Activated T-cell treated with anti-CD3 and anti-CD28 coated beads, Interleukin-2, amount 50 U/mL, for 24 hours (primary cell): Measurements from ENCODE around the gene PLCB3.

Source experiments
- DNase-seq: peaks from one replicate; pipeline ENCODE4 v3.0.0-alpha.2; 2020
- H3K27ac Mint-ChIP-seq: 2 replicates; pipeline ENCODE4 v1.8.0; 2020; ENCODE audit warnings: mild to moderate bottlenecking, mixed read lengths
- H3K27me3 Mint-ChIP-seq: 2 replicates; pipeline ENCODE4 v1.8.0; 2020; ENCODE audit warnings: mixed read lengths
- H3K36me3 Mint-ChIP-seq: 2 replicates; pipeline ENCODE4 v1.8.0; 2020; ENCODE audit warnings: low read depth, mixed read lengths
- H3K4me1 Mint-ChIP-seq: 2 replicates; pipeline ENCODE4 v1.8.0; 2020; ENCODE audit warnings: low read depth, mixed read lengths
- H3K4me3 Mint-ChIP-seq: 2 replicates; pipeline ENCODE4 v1.8.0; 2020; ENCODE audit warnings: mild to moderate bottlenecking, moderate library complexity, mixed read lengths
- H3K9me3 Mint-ChIP-seq: 2 replicates; pipeline ENCODE4 v1.8.0; 2020; ENCODE audit warnings: mixed read lengths

Gene PLCB3

DNA sequence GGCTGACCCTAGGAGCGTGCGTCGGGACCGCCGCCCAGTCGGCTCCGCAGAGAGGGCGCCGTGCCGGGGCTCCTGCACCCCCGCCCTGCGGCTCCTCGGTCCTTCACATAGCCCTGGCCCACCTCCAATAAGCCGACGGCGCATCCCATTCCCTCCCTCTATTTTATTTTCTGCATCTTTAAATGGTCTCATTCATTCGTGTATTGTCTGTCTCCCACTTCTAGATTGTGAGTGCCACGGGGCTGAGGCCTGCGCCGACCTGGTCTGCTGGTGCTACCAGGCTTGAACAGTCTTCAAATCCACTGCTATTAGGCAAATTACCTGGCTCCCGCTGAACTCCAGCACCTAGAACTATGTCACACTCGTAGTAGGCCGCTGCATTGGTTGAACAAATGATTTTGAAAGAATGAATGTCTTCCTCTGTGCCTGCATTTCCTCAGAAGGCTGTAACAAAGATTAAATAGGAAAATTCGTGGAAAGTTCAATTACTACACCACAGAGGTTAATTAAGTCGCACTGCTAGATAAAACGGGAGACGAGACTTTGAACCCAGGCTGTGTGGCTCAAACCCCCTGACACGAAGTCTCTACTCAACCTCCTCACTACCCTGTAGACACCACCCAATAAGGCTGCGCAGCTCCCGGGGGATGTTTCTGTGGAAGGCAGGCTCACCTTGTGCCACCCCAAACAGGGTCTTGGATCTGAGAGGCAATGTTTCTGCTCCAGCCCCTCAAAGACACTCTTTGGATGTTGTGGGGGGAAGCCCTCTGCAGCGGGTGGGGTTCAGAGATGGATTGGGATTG is 3.4 kb upstream of the PLCB3 start:
- H3K4me3 Mint-ChIP-seq = peak overlapping the region; percentile 64
- peaks cover 32% of the 10 kb centered on the region for H3K36me3 Mint-ChIP-seq
- DNase-seq = no peak
- no peaks in the 10 kb centered on the region for H3K27me3 Mint-ChIP-seq
- H3K27ac Mint-ChIP-seq = no peak overlapping the region
- H3K4me1 Mint-ChIP-seq = peaks cover 39% of the 10 kb centered on the region
- H3K9me3 Mint-ChIP-seq = no peaks in the 10 kb centered on the region

DNA sequence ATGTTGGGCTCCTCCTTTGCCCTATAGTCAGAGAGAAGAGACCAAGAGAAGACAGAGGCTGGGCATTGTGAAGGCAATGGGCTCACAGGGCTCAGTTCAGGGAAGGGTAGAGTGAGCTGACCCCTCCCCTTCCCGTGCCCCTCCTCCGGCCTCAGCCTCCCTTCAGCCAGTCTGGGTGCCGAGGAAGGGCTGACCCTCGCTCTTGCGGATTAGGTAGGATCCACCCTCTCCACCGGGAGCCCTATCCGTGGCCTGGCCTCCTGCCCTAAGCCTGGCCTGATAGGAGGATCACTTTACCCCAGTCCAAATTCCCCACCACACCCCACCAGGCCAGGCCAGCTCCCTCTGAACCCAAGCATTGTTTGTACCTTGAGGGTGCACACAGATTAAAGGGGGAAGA is 2.8 kb upstream of the PLCB3 start:
- H3K9me3 Mint-ChIP-seq = no peaks in the 10 kb centered on the region
- H3K27me3 Mint-ChIP-seq = no peaks in the 10 kb centered on the region
- H3K4me3 Mint-ChIP-seq = no peak overlapping the region
- H3K4me1 Mint-ChIP-seq = peaks cover 32% of the 10 kb centered on the region
- no peak overlapping the region for H3K27ac Mint-ChIP-seq
- peaks cover 26% of the 10 kb centered on the region for H3K36me3 Mint-ChIP-seq
- DNase-seq = no peak

DNA sequence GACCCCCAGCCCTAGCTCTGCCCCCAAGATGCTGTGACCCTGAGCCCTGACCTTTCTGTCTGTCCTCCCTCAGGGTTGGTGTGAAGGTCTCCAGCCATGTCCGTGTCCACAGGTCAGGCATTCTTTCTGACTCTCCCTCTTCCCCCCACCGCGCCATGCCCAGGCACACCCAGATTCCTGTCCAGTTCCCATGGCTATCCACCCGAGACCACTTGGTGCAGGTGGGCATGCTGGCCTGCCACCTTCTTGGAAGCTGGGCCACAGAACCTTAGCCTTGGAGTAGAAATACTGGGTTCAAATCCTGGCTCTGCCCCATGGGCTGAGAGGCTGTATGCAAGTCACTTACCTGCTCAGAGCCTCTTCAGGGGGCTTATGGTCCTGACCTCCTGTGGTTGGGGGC is 2.3 kb upstream of the PLCB3 start:
- Mint-ChIP-seq H3K4me1 (peaks cover 28% of the 10 kb centered on the region), H3K27me3 (no peaks in the 10 kb centered on the region), H3K27ac (no peak overlapping the region), H3K4me3 (no peak overlapping the region), H3K9me3 (no peaks in the 10 kb centered on the region), H3K36me3 (peaks cover 21% of the 10 kb centered on the region)
- no peak for DNase-seq

DNA sequence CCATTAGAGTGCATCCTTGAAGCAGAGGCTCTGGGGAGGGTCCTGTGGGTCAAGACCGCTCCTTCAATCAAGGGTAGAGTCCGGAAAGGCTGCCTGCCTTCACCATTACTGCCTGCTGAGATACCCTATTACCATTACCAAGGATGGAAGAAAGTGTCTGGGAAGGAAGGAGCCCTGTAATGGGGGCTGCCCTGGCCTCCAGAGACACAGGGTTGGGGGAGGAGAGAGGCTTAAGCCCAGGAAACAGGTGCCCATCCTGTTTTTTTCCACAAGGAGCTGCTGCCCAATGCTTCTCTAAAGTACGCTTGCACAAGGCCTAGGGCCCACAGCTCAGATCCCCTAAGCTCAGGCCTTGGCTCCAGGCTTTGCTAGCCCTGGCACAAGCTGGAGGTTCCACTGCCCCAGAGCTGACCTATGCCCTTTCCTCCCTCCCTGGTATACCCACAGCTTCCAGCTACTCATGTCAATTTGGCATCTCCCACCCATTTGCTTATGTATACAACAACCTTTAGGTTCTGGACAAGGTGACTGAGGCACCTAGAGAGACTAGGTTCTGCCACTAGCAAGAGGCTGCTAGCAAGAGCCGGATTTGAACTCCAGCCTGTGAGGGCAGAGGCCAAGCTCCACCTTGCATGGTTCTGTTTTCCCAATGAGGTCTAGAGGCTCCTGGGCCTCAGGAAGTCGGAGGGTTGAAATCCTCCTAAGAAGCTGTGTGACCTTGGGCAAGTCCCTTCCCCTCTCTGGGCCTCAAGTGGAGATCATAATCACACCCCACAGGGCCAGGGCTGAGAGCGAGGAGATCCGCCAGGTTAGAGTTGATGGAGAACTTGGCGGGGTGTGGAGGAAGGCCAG is 1.5 kb upstream of the PLCB3 start:
- peaks cover 15% of the 10 kb centered on the region for H3K36me3 Mint-ChIP-seq
- peaks cover 24% of the 10 kb centered on the region for H3K4me1 Mint-ChIP-seq
- H3K27me3 Mint-ChIP-seq = no peaks in the 10 kb centered on the region
- no peaks in the 10 kb centered on the region for H3K9me3 Mint-ChIP-seq
- DNase-seq = no peak
- peak overlapping the region; percentile 6 for H3K4me3 Mint-ChIP-seq
- H3K27ac Mint-ChIP-seq = no peak overlapping the region

DNA sequence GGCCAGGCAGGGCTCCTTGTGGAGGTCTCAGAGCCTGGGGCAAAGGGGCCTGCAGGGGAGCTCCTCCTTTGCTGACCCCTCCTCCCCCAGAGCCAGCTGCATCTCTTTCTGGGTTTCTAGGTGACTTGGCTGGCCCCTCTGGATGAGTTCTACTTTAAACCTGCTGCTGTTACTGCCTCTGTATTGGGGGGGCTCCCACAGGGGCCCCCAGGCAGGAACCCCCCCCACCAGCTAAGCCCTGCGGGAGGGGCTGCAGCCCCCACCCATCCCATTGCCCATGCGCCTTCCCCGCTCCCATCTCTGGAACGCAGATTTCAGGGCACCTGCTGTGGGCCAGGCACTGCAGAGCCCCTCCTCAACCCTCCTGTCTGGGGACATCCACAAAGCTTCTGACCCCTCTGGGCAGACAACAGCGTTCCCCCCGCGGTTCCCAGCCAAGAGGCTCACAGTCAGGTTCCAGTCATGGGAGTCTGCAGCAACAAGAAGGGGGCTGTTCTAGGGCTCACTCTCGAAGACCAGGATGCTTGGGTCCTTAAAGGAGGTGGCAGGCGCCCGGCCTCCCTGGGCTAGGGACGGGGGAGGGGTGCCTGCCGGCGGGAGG is 815 bp upstream of the PLCB3 start:
- Mint-ChIP-seq H3K27me3 (no peaks in the 10 kb centered on the region), H3K4me3 (peak overlapping the region; percentile 80), H3K4me1 (peaks cover 24% of the 10 kb centered on the region), H3K27ac (no peak overlapping the region), H3K36me3 (peaks cover 12% of the 10 kb centered on the region), H3K9me3 (no peaks in the 10 kb centered on the region)
- peak; percentile 62 for DNase-seq

DNA sequence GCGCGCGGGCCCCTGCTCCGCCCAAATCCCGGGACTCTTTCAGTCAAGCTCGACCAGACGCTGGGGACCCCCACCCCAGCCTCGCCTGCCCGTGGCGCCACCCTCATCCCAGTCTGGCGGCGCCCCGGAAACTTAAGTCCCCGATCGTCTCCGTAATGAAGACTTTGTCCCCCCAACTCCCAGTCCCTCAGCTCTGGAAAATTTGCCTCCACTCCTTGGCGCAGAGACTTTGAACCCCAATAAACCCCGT is 348 bp downstream of the PLCB3 start:
- H3K36me3 Mint-ChIP-seq = peaks cover 11% of the 10 kb centered on the region

DNA sequence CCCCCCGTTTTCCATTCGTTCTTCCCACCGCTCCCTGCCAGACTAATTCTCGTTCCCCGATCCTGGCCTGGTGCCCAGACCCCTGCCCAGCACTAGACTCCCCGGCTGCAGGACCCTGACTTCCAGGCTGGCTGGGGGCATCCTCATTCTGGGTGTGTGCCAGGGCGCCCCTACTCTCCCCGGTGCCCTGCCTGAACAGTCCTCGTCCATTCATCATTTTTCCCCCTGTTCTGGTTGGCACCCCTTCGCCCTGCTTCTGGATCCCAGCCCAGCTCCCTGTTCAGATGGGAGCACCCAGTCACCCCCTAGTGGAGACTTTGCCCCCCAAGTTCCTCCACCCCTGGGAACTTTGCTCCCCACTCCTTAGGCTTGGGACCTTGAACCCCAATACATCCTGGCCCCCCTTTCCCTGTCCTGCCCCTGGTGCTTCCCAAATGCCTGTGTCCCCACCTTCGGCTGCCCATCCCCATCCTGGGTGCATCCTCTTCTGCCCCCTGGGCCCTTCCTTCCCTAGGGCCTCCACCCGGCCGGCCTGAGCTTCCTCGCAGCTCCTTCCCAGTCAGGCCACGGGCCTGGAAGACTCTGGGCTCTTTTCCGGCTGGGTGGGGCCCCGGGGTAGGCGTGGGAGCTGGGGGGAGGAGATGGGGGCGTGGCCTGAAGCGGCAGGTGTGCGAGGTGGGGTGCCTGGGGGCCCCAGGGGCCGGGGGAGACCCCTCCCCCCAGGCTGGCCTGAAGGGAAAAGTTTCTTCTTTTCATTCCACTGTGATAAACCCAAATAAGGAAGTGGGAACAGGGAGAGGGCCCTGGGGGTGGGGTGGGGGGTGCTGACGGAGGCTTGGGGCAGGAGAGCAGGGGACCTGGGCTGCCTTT is 908 bp downstream of the PLCB3 start:
- Mint-ChIP-seq H3K9me3 (no peaks in the 10 kb centered on the region), H3K27me3 (no peaks in the 10 kb centered on the region), H3K4me1 (peaks cover 22% of the 10 kb centered on the region), H3K4me3 (peak overlapping the region; percentile 82), H3K27ac (peak overlapping the region; percentile 59), H3K36me3 (peaks cover 12% of the 10 kb centered on the region)
- no peak for DNase-seq

More for the DNA sequence above, 348 bp downstream of the PLCB3 start:
- H3K4me3 Mint-ChIP-seq = peak overlapping the region; percentile 82
- no peaks in the 10 kb centered on the region for H3K27me3 Mint-ChIP-seq
- DNase-seq = no peak
- no peaks in the 10 kb centered on the region for H3K9me3 Mint-ChIP-seq
- peaks cover 24% of the 10 kb centered on the region for H3K4me1 Mint-ChIP-seq
- H3K27ac Mint-ChIP-seq = peak overlapping the region; percentile 59

DNA sequence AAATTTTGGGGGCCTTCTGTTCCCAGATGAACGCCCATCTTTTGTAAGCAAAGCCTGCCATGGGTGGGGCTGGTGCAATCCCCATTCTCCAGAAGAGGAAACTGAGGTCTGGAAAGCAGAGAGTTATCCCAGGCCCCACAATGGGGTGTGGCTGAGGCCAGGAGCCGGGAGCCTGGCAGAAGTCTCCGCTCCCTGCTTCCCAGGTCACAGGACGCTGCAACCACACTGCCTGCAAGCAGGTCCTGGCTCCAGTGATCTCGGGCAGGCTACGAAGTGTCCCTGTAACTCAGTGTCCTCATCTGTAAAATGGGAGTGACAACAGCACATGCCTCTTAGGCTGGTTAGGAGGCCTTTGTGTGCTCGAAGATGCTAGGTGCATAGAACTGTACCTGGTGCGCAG is 1.7 kb downstream of the PLCB3 start:
- Mint-ChIP-seq H3K27ac (no peak overlapping the region), H3K9me3 (no peaks in the 10 kb centered on the region), H3K4me3 (peak overlapping the region; percentile 16), H3K4me1 (peaks cover 19% of the 10 kb centered on the region), H3K36me3 (peaks cover 18% of the 10 kb centered on the region), H3K27me3 (no peaks in the 10 kb centered on the region)
- DNase-seq = no peak

DNA sequence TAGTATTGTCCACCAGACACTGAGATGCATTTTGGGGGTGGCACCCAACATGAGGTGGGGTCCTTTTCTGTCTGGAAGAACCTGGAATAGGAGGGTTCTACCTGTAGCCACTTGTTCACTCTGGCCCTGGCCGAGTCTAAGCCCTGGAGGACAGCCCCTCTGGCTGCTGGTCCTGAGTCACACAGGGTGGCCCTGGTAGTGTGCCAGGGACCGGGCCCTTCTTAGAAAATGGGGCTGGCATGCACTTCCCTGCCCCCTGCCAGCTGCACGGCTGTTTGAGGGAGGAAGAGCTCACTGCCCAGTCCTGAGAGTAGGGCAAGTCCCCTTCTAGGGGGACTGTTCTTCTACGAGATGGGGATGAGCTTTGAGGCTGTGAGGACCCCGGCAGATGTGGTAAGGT is 2.2 kb downstream of the PLCB3 start:
- peak overlapping the region; percentile 16 for H3K4me3 Mint-ChIP-seq
- H3K9me3 Mint-ChIP-seq = no peaks in the 10 kb centered on the region
- no peaks in the 10 kb centered on the region for H3K27me3 Mint-ChIP-seq
- no peak overlapping the region for H3K27ac Mint-ChIP-seq
- H3K36me3 Mint-ChIP-seq = peaks cover 22% of the 10 kb centered on the region
- peaks cover 15% of the 10 kb centered on the region for H3K4me1 Mint-ChIP-seq
- DNase-seq = no peak

DNA sequence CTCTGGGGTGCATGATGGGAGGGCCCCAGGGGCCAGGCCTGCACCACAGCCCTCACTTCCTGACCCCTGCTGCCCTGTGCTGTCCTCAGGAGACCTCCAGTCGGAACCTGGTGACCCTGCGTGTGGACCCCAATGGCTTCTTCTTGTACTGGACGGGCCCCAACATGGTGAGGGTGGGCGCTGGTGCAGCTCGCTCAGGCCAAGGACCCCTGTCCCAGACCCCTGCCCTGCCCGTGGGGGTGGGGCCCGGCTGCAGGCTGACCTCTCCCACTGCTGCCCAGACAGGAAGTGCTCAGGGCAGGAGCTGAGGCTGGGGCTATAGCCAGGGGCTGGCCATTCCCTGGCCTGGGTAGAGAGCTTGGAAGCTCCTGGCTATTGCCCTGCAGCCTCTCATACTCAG is 3.0 kb downstream of the PLCB3 start:
- no peak for DNase-seq
- H3K27ac Mint-ChIP-seq = no peak overlapping the region
- peaks cover 16% of the 10 kb centered on the region for H3K4me1 Mint-ChIP-seq
- H3K27me3 Mint-ChIP-seq = no peaks in the 10 kb centered on the region
- no peak overlapping the region for H3K4me3 Mint-ChIP-seq
- H3K36me3 Mint-ChIP-seq = peaks cover 28% of the 10 kb centered on the region
- no peaks in the 10 kb centered on the region for H3K9me3 Mint-ChIP-seq

DNA sequence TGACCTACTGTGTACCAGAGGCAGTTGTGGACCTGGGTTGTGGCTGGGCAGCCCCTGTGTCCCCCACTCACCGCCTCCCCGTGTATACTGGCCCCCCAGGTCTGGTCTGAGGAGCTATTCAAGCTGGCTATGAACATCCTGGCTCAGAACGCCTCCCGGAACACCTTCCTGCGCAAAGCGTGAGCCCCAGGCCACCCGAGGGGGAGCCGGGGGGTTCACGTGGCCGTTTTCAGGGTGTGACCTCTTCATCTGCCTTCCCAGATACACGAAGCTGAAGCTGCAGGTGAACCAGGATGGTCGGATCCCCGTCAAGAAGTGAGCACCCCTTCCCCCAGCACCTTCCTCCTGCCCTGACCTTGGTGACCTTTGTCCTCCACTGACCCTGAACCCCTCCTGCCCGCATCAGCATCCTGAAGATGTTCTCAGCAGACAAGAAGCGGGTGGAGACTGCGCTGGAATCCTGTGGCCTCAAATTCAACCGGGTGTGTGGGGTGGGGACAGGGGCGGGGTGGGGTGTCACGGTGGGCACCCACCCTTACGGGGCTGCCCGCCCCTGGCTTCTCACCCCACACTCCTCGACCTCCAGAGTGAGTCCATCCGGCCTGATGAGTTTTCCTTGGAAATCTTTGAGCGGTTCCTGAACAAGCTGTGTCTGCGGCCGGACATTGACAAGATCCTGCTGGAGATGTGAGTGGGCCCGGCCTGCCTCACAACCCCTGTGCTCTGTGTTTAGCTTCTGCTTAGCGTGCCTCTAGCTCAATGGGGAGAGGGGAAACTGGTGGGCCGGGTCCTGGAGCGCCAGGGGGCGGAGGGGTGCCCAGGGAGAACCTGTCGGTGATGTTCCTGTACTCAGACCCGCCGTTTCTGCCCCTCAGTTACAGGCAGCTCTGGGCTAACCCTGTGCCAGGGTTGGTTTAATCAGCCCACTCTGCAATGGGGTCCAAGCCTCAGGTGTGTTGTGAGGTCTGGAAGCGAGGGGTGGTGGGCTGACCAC is 4.1 kb downstream of the PLCB3 start:
- Mint-ChIP-seq H3K4me1 (peaks cover 21% of the 10 kb centered on the region), H3K27me3 (no peaks in the 10 kb centered on the region), H3K36me3 (peaks cover 39% of the 10 kb centered on the region), H3K27ac (no peak overlapping the region), H3K9me3 (no peaks in the 10 kb centered on the region), H3K4me3 (no peak overlapping the region)
- DNase-seq = no peak

DNA sequence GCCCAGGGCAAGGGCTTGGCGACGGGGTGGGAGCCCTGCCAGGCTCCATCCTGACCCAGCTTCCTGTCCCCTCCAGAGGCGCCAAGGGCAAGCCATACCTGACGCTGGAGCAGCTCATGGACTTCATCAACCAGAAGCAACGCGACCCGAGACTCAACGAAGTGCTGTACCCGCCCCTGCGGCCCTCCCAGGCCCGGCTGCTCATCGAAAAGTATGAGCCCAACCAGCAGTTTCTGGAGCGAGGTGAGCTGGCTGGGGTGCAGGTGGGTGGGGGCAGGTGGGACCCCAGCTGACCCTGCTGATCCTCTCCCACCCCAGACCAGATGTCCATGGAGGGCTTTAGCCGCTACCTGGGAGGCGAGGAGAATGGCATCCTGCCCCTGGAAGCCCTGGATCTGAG is 5.0 kb downstream of the PLCB3 start:
- peaks cover 42% of the 10 kb centered on the region for H3K36me3 Mint-ChIP-seq
- peaks cover 18% of the 10 kb centered on the region for H3K4me1 Mint-ChIP-seq
- no peak overlapping the region for H3K4me3 Mint-ChIP-seq
- H3K27me3 Mint-ChIP-seq = no peaks in the 10 kb centered on the region
- H3K27ac Mint-ChIP-seq = no peak overlapping the region
- H3K9me3 Mint-ChIP-seq = no peaks in the 10 kb centered on the region
- no peak for DNase-seq

DNA sequence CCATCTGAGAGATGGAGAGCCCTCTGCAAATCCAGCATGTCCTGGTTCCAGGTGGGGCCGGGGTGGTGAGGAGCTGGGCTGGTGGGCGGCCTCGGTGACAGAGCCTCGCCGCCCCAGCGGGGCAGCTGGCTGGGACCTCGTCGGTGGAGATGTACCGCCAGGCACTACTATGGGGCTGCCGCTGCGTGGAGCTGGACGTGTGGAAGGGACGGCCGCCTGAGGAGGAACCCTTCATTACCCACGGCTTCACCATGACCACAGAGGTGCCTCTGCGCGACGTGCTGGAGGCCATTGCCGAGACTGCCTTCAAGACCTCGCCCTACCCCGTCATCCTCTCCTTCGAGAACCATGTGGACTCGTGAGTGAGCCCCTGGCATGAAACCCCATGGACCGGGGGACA is 7.0 kb downstream of the PLCB3 start:
- DNase-seq = no peak
- no peak overlapping the region for H3K27ac Mint-ChIP-seq
- H3K4me1 Mint-ChIP-seq = peaks cover 11% of the 10 kb centered on the region
- no peaks in the 10 kb centered on the region for H3K27me3 Mint-ChIP-seq
- no peak overlapping the region for H3K4me3 Mint-ChIP-seq
- peaks cover 58% of the 10 kb centered on the region for H3K36me3 Mint-ChIP-seq
- H3K9me3 Mint-ChIP-seq = no peaks in the 10 kb centered on the region
